Pericardium fibroblast (primary cell): Measurements from ENCODE around the gene PIGW. TPM values are rescaled to one million over a fixed set of nuclear protein-coding genes. Genes with fewer than 3 reads are reported as not detected.

Source experiments
- total RNA-seq: library from RNA; depleted of rRNA; stranded (reverse); fragments of >200 nt; gene quantifications from 2 replicates; pipeline ENCODE4 v1.2.3, GENCODE V29; 2015

The PIGW gene, protein sequence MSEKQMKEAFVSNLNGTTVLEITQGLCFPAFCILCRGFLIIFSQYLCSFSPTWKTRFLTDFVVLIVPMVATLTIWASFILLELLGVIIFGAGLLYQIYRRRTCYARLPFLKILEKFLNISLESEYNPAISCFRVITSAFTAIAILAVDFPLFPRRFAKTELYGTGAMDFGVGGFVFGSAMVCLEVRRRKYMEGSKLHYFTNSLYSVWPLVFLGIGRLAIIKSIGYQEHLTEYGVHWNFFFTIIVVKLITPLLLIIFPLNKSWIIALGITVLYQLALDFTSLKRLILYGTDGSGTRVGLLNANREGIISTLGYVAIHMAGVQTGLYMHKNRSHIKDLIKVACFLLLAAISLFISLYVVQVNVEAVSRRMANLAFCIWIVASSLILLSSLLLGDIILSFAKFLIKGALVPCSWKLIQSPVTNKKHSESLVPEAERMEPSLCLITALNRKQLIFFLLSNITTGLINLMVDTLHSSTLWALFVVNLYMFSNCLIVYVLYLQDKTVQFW
- 3.3 and 7.5 TPM in 2 replicates for total RNA-seq

DNA sequence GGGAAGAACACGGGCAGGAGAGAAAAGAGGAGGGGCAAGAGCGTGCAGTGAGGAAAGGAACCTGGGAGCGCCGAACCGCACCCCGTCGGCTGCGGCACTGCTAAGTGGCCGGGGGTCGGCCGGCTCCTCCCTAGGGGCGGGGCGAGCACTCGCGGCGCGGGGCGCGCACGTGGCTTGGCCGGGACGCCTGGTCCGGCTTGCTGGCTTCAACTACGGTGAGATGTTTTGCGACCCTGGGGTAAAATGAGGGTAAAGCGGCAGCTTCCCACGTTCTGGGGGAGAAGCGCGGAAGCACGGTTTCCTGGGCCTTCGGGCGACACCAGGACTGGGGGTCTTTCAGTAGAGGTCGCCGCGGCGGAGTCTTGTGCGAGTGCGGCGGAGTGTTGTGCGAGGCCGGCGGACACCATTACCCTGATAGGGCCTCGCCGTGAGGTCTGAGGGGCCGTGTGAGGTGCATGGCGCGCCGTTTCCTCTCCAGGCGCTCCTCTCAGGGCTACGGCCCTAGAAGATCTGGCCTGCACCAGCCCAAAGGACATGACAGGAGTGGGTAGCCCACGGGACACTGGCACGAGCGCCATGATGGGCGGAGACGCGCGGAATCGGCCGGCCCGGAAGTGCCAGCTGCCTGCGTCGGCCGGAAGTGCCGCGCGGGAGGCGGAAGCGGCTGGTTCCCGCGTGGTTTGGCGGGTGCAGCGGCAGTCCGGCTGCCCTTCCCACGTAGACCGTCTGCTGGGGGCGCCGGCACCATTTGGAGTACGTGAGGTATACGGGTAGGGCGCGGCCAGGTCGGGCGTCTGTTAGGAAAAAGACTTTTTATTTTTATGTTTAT, at the start of gene PIGW, which contains the start of gene MYO19:
PIGW (plus strand) TSS at position 148 of the 829 bp plus-strand sequence. CDS start 2,115 bp downstream, outside the sequence.
MYO19 (minus strand) TSS at position 29 of the 829 bp plus-strand sequence. CDS start 2,330 bp downstream, outside the sequence.

DNA sequence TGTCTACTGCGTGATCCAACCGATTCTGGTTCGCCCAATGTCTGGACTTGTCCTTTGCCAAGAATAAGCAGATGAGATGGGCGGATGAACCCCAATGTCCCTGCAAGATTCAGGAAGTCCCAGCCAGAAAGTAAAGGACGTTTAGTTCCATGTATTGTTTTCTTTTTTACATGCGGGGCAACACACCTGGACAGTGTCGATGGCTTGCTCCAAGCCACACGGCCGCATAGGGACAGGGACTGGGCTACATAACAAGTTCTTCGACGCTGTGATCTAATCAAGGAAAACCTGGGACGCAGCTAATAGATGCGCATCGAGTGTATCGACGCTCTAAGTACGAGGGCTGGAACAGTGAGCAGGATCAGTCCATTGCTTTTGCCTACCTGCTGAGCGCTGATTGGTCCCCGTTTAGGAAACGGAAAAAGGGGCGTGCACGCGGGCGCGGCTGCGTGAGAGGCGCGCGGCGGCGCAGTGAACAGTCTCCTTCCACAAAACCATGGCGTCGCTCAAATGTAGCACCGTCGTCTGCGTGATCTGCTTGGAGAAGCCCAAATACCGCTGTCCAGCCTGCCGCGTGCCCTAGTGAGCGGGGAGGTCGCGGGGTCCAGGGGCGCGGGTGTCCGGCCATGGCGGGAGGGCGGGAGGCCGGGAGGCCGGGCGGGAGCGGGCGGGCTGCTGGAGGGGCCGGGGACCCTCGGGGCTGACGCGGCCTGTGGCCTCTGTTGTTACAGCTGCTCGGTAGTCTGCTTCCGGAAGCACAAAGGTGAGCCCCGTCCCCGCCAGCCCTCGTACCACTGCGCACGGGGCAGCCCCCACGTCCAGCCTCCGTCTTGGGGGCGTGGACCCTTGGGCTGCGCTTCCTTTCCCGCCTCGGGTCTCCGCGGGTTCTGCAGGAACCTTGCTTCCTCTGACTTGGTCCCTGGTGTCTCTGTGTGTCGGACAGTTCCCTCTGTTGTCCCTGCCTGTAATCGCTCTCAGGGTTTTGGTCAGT, 48.3 kb upstream of the PIGW start, which contains the start of gene ZNHIT3:
ZNHIT3 (plus strand) TSS at position 478 of the 991 bp plus-strand sequence; CDS start at position 497, 19 bp downstream.

DNA sequence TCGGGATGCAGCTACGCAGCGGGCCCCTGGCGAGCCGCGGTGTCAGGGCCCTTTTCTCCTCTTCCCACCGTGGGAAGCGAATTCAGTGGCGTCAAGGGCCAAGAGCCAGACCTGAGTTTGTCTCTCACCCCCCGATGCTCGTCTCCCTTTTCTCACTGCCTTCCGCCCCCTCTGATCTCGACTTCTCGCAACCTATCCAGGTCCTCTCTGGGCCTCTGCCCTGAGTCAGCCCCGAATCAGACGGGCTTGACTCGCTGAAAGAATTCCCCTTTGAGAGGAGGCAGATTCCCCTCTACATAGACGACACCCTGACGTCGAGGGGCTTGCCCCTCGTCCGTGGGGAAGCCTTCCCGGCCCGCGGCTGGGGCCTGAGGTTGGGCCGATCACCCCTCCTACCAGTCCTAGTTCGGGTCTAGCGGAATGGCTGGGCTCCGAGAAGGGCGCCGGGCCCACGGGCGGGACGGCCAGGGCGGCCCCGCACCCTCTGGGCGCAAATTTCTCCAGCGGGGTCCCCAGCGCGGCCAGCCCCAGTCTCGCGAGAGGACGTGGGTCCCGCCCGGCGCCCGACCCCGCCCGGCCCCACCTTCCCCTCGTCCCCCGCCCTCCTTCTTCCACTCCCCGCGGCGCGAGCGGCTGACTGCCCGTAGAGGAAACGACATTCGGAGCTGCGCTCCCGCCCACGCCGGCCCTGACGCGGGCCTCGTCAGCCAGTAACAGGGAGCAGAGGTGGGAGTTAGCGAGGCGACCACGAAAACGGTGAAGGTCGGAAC, 9.7 kb downstream of the PIGW start, which contains the start of gene GGNBP2:
GGNBP2 (plus strand) TSS at position 613 of the 770 bp plus-strand sequence. CDS start 806 bp downstream, outside the sequence.

Other genes with a start within 250 kb of the PIGW start
- gene TBC1D3G, start 211.1 kb upstream of the PIGW start, total RNA-seq: under 0.01 TPM in 1 of 2 replicates, not detected in the other
- not detected in 2 replicates for gene TBC1D3H, start 146.6 kb upstream of the PIGW start, total RNA-seq
- 34.1 and 41.7 TPM in 2 replicates for gene ZNHIT3, start 48.3 kb upstream of the PIGW start, total RNA-seq
- 17.3 and 31.9 TPM in 2 replicates for gene MYO19, start 119 bp upstream of the PIGW start, total RNA-seq
- 36.2 and 40.9 TPM in 2 replicates for gene GGNBP2, start 9.9 kb downstream of the PIGW start, total RNA-seq
- 2.6 and 3.5 TPM in 2 replicates for gene DHRS11, start 56.9 kb downstream of the PIGW start, total RNA-seq
- gene MRM1, start 66.6 kb downstream of the PIGW start, total RNA-seq: 2.5 and 2.7 TPM in 2 replicates